CD4-positive, alpha-beta T cell treated with Interleukin-15 for 1 hour (primary cell): Measurements from ENCODE around the gene LSMEM2.

Experiments
- DNase-seq: peaks from one replicate; pipeline ENCODE4 v3.0.0-alpha.2; 2020

The LSMEM2 gene

DNA sequence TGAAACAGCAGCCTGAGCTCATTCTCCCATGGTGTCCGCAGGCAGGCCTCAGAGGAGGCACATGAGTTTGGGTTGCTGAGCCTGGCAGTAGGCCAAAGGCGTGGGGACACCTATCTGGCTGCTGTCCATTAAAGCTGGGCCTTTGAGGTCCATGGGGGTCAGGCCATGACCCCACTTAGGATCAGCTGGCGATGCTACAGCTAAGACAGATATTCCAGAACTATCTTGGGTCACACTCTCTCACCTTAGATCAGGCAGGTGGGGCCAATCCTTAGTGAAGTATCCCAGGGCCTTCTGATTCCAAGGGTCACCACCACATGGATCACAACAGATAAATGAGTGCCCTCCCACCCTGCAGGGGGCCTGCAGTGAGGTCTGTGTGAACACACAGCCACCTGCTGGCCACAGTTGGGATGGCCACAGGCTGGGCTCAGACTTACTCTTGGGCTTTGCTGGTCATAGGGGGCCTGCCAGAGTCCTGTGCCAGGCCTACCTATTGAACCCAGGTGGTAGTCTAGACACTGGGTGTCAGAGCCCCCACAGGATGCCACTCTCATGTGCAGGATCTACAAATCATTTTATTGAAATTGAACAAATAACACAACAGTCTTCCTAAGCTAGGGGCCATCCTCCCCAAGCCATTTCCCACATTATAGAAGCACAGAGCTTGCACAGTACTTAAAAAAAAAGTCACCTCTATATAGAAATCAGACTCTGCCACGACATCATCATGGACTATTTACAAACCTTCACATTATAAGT, 45.6 kb downstream of the LSMEM2 start:
- DNase-seq: peak; percentile 63

DNA sequence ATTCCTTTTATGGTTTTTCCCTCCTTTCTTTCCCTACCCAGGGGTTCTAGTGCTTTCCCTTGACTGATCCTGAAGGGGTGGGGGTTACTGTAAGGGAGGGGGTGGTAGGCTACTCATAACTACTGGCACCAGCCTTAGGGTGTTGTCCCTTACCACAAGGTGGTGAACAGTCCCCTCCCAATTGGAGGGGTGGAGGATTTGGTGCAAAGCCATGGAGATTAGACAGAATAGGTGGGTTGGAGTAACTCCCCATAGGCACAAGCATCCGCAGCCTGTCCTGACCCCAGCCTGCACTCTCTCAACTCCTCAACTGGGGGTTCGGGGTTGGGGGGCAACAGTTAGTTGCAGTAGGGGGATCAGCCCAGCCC, 46.2 kb downstream of the LSMEM2 start:
- DNase-seq: no peak

DNA sequence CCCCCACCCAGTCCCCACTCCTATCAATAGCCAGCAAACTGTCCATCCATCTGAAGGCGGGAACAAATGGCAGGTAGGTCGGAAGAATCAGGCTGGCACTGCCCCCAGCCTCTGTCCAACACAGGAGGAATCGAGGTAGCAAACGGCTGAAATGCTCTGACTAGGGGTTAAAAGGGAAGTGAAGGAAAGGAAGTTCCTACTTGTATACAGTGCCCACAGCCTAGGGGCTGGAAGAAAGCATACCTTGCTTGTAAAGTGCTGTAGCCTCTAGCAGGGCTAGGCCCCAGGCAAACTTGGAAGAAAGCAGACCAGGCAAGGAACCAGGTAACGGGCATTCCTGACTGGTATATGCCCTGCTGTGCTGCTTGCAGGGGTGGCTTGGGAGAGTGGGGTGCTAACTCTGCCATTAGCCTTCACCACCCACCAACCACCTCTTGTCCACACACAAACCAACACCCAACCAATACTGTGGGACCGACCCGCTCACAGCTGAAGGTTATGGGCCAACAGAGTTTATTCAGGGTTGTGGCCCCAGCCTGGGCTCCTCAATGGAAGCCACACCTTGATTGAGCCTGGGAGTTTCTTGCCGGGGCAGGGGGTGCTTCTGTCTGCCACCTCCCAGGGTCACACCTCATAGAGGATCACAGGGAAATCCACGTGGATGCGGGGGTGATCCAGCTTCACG, 46.8 kb downstream of the LSMEM2 start:
- DNase-seq: no peak

DNA sequence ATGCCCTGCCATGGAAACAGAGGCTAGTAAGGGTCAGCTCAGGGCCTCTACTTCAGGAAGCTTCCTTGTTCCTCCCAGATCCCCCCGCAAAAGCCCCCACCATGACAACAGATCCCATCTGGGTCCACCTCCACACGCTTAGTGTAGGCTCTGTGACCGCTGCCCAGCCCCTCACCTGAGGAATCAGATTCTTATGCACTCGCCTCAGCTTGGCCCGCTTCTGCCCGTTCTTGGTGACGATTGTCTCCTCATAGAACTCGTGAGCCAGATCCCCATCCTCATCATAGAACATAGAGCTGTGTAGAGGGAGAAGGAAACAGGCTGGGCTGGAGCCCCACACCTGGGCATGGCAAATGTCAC, 47.3 kb downstream of the LSMEM2 start:
- no peak for DNase-seq

DNA sequence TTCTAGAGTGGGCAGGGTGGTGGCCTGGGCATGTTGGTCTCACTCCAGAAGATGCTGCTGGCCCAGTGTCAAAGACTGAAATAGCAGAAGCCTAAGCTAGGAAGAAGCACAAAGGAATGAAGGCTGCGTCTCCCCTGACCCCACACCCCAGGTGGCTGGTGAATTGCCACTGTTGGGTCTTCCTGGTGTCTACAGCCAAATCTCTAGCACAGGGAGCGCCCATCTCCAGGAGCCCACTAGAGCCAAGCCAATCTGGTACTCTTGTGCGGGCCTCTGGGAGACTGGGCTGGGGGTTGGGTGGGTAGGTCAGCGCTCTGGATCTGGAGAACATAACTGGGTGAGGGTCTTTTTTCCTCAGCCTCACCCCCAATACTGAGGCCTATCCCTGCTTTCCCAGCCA, 48.2 kb downstream of the LSMEM2 start:
- DNase-seq: no peak

DNA sequence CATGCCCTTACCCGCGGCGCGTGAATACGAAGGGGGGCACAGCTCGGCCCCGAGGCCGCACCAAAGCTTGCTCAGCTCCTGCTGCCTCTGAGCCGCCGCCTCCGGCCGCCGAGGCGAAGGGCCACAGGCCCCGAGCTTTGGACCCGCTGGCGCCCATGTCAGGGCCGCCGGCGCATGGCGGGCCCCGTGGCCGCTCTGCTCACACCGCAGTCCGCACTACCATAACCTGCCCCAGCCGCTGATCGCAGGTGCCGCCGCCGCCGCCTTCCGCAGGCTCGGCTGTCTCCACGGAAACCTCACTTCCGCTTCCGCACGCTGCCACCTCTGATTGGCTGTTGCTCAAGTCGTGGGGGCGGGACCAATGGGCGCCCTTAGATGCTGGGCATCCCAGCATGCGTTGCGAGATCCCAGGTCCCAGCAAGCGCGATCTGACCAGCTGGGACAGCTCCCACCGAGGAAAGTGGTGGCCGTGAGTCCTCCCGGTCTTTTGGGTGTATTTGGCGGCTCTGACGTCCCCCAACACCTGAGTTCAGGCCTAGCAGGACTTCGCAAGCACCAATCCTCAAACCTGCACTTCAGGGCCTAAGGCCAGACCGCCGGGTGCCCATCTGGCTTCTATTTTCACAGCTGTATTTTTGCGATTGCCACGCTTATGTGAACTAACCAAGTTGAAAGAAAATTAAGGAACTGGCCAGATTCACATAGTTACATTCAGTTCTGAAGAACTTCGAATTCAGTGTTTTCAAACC, 49.2 kb downstream of the LSMEM2 start, which contains the start of gene TUSC2:
TUSC2 (minus strand) TSS at position 281 of the 749 bp plus-strand sequence; CDS start at position 157, 124 bp downstream.
- DNase-seq: peak; percentile 95

DNA sequence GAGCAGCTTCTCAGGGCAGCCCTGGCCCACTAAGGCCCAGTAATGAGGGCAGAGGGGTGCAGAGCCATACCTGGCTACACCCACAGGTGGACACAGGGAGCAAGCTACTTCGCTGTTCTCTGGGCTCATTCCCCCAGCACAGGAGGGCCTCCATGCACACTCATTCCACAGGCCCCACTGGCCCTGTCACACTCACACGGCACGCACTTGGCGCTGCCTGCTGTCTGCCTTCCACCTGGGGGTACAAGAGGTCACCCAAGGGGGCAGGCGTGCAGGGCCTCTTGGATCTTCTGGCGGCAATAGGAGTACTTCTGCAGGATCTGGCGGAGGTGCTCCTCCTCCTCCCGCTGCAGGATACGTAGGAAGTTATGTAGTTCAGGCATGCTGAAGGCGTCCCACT, 51.4 kb downstream of the LSMEM2 start:
- no peak for DNase-seq

DNA sequence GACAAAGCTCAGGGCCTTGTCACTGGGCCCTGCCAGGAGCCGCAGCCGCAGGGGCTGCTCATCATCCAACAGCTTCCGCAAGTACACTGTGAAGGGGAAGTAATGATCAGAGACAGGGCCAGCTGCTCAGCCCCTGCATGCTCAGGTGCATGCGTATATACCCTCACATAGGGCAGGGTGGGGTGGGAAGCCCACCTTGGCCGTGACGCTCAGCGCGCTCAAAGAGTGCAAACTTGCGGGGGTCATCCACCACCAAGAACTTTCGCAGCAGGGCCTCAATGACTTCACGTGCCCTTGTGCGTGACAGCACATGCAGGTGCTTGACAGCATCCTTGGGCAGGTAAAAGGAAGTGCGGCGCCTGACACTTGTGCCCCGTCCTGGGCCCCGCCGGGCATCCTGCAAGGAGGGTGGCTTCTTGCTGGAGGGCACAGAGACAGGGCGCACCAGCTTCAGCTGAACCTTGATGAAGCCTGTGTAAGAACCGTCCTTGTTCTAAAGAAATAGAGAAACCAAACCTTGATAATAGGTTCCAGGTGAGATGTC, 52.5 kb downstream of the LSMEM2 start:
- DNase-seq: no peak

DNA sequence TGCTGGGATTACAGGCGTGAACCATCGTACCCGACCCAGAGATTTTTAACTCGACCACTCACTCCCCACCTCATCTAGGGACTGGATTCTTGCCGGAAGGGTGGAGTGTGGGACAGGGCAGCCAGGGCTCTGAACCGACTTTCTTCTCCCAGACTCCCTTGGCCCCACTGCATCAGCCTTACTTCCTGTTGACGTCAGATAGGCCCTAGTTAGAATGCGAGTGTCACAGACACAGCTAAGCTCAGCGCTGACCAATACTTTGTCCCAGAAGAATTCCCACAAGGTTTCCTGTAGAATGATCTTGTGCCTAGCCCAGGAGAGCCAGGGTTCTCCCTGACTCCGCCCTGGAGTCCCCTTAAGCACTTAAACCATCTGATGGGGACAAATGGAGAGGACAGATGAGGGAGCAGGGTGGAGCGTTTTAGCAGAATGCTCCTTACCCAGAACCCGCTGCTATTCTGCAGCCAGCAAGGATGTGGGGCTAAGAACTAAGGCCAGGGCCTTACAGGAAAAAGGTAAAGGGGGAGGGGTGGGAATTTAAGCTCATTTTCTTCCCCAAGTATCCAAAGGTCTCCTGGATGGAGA, 54.9 kb downstream of the LSMEM2 start:
- DNase-seq: no peak

DNA sequence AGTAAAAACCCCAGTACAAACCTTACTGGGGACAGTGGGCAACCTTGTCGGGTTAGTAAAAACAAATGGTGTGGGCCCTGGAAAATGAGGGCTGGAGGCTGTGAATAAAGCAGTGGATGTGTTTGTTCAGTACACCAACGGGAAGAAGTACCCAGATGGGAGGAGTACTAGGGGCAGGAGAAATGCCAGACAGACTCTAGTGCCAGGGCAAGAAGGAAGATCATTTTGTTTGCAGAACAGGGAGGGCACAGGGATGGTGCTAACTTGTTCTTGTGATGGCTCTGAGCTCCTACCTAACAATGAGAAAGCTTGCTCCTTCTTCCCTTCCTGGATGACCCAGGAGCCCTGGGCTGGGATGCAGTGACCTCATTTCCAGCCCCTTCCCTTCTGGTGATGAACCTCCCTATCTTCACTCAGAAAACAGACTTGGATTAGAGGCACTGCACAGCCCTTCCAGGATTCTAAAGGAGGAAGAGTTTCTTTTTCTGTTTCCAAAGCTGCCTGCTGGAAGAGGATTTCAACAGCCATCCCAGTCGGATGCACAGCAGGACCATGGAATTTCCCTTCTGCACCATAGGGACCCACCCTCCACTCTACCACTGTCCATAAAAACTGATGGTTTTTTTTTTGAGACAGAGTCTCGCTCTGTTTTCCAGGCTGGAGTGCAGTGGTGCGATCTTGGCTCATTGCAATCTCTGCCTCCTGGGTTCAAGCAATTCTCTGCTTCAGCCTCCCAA, 55.6 kb downstream of the LSMEM2 start:
- DNase-seq: no peak

DNA sequence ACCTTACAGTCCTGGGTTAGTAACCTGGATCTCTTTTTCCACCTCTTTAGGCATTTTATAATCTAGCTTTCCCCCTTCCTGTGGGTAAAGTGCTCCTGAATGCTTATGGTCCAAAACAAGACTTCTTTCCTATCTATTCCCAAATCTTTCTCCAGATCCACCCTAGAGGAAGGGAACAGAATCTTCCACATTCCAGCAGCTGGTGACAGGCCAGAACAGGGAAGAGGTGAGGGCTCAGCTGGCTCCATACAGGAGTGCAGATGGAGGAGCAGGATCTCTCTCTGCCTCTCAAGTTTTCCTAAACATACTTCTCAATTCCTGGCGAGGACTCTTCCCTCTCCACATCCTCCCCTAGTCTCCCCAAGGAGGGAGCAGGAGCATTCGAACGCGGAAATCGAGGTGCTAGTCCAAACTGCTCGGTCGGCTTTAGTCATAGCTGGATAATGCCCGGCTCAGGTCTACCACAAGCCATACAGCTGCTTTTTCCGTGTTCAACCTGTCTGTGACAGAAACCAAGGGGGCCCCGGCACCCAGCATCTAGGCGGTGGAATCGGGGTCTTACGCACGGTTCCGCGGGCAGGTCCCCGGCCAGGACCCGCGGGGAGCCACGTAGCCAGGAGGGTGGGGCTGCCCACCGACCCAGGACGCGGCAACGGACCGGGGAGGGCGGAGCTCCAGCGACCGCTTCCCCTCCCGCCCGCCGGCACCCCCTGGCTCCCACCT, 57.7 kb downstream of the LSMEM2 start:
- DNase-seq: no peak

DNA sequence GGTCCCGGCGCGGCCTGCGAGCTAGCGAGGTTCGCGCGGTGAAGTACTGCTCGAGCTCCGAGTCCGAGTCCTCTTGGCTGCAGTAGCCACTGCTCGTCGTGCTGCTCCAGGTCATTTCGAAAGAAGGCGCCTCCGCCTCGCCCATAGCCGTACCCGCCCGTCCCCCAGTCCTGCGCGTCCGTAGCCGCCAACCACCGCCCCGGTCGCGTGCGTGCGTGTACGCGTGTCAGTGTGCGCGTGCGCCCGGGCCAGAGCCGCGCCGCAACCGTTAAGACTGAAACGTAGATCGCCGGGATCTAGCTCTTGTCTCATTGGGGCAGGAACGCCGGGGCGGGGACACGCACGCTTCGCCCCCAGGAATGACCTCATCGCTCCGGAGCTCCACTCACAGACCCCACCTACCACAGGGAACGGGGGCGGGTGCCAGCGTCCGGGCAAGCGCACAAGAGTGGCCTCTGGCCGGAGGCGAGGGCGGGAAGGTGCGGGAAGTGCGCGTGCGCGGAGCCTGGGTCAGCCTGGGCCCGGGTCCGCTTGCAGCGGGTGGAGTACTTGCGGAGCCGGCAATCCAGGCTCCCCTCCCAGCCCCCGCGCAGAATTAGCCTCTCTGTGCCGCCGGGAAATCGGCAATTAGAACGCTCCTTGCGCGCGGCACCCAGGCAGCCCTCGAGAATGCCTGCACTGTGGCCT, 58.4 kb downstream of the LSMEM2 start:
- peak; percentile 97 for DNase-seq
